ENCODE measurements around the gene STXBP1. TPM values are rescaled to one million over a fixed set of nuclear protein-coding genes. Genes with fewer than 3 reads are reported as not detected.
"Not testable (repeated sequence)": the region's sequence is repeated elsewhere in the genome, so short reads cannot be mapped to it uniquely, and the experiment has no call there.

Gene STXBP1
- total RNA-seq, 1 donor from 2014 or later = 15.2 TPM

DNA sequence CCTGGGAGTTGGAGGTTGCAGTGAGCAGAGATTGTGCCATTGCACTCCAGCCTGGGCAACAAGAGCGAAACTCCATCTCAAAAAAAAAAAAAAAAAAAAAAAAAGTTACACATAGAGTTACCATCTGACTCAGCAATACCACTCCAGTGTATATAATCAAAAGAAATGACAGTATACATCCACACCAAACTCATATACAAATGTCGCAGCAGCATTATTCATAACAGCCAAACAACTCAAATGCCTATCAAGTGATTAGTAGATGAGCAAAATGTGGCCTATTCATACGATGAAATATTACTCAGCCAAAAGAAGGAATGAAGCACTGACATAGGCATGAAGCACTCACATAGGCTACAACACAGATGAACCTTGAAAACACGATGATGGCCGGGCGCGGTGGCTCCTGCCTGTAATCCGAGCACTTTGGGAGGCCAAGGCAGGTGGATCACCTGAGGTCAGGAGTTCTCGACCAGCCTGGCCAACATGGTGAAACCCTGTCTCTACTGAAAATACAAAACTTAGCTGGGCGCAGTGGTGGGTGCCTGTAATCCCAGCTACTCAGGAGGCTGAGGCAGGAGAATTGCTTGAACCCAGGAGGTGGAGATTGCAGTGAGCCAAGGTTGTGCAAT, 9.4 kb downstream of the STXBP1 start:
- not testable (repeated sequence) for DNase-seq

DNA sequence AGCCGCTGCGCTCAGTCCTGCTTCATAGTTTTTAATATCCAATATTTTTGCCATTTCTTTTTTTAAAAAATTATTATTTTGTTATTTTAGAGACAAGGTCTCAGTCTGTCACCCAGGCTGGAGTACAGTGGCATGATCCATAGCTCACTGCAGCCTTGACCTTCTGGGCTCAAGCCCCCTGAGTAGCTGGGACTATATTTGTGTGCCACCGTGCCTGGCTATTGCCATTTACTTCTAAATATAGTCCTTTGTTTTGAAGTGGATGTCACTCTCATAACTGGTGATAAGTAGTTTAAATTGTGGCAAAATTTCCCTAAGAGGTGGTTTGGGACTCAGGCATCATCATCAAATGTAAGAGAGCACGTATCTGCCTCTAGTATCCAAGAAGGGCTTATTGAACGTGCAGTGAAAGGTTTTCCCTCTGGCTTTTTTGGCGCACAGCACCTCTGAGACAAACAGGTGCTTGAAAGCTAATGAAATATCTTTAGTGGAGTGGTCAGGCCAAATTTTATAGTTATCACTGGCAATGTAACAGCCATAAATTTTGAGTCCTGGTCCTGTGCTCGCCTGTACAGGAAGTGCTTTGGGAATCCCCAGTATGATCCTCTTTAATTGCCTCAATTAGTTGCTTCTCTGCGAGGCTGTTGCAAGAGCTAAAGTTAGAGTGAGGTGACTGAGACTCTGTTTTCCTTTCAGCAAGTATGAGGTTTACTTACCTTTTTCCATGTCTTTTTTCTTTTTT, 14.8 kb downstream of the STXBP1 start:
- DNase-seq = no peak

DNA sequence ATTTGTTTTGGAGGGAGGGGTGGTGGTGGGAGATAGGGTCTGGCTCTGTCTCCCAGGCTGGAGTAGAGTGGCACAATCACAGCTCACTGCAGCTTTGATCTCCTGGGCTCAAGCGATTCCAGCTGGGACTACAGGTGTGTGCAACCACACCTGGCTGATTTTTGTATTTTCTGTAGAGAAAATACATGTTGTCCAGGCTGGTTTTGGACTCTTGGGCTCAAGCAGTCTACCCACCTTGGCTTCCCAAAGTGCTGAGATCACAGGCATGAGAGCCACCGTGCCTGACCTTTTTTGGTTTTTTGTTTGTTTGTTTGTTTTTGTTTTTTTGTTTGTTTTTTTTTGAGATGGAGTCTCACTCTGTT, 15.4 kb downstream of the STXBP1 start:
- no peak for DNase-seq

DNA sequence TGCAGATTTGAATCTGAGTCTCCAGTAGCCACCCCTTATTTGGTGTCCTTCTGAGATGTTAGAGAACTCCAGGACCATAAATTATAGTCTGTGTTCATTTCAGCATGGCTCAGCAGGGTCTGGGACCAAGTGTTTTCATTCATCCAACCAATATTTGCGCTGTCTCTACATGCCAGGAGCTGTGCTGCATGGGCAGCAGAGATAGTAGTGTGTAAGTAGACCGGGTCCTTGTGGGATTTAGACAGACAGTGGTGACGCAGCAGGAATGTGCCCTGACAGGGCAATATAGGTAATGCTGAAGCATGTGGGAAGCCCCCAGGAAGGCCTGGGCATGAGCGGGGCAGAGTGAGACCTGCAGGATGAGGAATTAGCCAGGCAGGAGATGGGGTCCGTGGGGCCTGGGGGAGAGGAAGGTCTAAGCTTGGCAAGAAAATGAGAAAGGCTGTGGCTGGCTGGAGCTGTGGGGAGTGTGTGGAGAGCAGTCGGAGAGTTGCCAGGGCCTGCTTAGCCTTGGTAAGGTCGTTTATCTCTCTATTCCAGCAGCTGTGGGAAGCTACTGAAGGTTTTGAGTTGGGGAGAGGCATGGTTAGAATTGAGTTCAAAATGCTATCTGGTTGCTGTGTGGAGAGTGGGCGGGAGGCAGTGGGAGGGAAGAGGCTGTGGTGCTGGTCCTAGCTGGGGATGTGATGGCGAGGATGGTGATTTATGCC, 16.8 kb downstream of the STXBP1 start:
- no peak for DNase-seq

DNA sequence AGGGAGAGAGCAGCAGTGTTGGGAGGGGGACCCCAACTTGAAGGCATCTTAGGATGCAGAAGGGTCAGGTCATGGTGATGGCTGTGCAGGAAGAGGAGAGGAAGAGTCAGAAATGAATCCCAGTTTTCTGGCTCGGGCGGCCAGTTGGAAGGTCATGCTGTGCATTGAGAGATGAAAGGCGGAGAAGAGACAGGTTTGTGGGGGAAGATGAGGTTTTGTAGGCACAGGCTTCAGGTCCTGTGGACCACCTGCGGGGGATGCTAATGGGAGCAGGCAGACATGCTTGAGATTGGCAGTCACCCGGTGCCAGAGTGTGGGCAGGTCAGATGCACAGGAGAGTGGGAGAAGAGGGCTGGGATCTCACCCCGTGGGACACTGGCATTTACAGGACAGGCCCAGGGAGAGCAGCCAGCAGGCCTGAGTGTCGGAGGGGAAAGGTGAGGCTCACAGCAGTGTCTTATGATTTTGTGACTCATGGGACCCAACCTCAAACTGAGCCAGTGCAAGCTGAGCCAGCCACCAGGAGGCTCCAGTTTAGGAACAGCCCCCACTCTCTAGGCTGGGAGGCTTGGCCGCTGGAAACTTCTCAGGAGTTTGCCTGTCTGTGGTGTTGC, 17.5 kb downstream of the STXBP1 start:
- no peak for DNase-seq

DNA sequence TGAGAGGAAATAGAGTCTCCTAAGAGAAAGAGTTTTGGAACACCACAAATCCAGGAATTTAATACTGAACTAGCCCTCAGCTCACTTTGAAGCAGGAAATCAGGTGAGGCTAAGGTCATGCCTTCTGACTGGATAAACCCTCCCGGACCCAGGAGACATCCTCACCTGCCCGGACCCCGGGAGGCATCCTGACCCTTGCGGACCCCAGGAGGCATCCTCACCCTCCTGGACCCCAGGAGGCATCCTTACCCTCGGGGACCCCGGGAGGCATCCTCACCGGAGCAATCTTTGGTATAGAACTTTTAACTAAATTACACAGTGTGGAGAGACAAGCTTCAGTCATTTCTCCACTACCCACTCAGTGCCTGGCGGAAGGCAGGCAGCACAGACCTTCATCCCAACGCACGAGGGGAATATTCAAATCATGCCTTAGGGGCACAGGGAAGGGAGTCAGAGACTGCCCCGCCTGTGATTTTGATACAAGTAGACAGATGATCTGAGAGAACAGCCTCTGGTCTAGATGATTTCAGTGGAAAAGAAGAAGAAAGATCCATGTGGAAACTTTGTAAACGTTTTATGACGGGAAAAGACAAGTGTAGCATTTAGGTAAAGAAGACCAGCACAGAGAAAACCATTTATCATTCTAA, 21.3 kb downstream of the STXBP1 start:
- DNase-seq = no peak

DNA sequence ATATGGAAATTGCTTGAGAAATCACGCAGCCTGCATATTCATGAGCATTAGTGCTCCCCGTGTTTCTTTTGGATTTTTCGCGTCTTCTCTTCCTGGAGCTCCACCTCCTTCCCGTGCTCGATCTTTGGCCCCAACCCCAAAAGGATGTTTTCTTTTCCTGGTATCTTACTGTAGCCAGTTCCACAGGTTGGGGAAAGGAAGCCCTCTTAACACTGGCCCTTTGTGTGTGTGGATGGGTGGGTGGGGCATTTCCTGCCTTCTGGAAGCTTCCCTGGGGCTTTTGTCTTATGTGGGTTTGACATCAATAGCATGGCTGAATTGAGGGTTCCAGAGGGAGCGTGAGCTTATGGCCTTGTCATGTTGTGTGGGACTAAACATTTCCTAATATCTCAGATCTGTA, 21.9 kb downstream of the STXBP1 start:
- DNase-seq = no peak

DNA sequence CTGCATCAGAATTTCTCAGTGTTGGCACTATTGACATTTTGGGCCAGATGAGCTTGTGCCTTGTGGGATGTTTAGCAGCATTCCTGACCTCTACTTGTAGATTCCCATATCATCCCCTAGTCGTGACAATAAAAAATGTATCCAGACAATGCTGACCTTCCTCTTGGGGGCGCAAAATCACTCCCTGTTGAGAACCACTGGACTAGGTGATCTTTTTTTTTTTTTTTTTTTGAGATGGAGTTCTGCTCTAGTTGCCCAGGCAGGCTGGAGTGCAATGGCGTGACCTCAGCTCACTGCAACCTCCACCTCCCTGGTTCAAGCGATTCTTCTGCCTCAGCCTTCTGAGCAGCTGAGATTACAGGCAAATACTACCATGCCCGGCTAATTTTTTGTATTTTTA, 22.6 kb downstream of the STXBP1 start:
- DNase-seq = no peak

DNA sequence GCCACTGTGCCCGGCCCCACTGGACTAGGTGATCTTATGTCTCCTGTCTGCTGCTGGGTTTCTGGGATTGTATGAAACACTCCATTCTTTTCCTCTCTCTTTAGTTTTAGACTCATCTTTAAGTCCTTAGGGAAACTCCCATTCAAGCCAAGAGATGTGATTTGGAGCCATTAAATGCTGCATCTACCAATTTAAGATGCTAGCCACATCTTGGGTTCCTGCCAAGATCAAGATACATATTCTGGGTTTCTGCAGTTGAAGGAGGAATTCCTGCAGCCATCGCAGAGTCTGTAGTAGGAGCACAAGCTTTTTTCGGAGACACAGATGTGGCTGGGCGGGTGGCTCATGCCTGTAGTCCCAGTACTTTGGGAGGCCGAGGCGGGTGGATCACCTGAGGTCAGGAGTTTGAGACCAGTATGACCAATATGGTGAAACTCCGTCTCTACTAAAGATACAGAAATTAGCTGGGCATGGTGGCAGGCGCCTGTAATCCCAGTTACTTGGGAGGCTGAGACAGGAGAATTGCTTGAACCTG, 23.2 kb downstream of the STXBP1 start:
- DNase-seq = no peak

DNA sequence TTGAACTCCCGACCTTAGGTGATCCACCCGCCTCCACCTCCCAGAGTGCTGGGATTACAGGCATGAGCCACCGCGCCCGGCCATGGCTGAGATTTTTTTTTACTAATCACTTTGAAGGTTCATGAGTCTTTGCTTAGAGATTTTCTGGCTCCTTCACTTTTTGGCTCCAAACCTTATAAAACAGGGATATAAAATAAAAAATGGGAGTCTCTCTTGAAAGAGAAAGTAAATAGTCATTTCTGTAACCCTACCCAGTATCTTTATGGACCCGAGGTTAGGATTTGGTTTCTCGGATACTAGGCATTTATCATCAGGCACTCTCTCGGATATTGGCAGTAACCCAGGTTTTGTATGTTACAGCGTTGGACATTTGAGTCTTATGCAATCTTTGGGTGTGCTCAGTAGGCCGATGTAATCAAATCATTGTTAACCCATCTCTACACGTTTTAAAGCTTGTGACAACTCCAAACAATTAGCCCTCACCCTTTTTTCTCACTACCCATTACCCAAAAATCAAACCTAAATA, 25.3 kb downstream of the STXBP1 start:
- DNase-seq = peak; percentile 74

DNA sequence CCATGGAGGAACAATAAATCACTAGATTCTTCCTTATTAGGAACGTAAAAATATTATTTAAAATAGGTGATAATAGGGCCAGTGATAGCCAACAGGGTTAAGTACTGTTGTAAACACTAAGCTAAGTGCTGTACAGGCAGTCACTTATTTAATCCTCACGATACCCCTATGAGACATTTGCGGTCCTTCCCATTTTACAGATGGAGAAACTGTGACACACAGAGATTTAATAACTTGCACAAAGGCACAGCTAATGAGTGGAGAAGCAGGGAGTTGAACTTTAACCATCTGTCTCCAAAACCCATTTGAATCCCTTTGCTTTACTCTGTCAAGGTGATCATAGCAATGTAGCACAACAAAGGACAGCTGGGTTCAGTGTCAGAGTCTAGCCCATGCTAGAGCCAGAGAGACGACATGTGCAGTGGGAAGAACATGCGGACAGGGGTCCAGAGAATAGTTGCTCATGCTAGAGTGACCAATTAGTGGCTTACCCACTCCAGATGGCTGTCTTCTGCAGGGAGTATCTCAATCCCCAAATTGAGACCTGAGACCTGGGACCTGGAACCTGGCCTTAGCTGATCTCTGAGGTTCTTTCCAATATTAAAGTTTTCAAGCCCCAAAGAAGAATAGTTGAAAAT, 28.9 kb downstream of the STXBP1 start:
- DNase-seq = no peak

DNA sequence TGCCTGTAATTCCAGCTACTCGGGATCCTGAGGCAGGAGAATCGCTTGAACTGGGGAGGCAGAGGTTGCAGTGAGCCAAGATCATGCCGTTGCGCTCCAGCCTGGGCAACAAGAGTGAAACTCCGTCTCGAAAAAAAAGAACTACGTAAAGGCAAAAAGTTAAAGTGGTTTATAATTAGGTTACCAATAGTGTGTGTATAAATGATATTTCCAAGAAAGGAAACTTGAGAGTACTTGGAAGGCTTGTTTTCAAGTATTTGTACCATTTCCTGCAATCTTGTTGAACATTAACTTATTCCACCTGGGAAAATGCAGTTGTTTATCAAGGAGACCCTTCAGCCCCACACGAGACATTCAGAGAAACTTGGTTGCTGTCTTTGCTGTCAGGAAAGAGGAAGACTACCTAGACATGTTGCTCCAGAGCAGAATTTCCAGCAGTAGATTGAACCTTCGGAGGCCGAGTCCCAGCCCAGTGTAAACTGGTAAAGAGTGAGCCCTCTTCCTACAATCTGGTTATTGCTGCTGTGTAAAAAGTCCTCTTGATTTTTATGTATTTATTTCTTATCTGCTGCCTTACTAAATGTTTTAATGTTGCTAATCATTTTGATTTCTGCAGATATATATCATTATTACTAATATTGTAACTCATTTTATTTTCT, 30.1 kb downstream of the STXBP1 start:
- no peak for DNase-seq

DNA sequence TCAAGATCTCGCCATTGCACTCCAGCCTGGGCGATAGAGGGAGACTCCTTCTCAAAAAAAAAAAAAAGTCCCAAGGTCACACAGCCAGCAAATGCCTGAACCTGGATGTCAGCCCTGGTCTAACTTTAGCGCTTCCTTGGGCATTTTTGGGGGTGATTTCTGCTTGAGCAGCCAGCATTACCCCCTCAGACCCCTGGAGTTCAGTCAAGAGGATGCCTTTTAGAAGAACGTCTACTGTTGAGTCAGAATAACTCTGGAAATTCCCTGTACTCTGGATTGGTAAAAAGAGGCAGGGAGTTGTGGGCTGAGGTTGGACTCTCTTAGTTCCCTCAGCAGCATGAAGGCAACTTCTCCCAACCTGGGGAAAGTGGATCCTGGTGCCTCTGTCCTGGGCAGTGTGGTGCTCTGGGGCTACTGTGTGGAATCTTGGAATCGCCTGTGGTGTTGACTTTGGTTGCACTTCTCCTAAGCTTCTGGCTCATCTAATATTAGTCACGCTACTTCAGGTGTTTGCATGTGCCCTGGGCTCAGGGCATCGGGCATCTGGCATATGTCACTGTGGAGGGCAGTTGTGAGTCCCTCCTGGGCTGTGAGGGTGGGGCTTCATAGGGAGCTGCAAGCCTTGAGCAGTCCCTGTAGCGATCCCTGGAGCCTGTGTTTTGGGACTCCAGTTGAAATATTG, 32.2 kb downstream of the STXBP1 start:
- DNase-seq = no peak

DNA sequence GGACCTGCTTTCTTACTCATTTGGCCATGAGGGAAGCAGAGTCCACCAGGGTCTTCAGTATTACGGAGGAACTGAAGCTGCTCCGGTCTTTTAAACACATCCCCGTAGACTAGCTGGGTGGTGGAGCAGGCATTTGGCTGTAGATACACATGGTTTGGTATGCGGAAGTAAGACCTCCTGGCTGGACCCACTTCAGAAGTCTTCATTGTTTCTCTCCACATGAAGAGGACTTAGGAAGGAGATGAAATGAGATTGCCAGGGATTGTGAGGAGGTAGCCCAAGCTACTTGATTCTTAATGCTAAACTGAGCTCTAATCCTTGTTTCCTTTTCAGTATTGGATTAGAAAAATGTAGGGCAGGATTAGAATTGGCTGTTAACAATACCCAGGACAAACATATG, 32.9 kb downstream of the STXBP1 start:
- no peak for DNase-seq

DNA sequence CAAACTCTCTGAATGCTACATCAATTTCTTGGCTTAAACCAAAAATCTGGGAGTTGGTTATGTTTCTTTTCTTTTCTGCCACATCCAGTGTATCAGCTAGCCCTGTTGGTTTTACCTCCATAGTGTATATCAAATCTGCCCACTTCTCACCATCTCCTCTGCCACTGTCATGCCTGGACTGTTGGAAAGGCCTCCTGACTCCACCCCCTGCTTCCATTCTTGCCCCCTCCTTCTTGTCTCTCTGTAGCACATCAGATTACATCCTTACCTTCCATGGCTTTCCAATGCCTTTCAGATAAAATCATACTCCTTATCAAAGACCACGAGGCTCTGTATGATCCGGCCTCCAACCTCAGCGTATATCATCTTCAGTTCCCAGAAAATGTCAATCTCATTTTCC, 35.4 kb downstream of the STXBP1 start:
- DNase-seq = no peak

DNA sequence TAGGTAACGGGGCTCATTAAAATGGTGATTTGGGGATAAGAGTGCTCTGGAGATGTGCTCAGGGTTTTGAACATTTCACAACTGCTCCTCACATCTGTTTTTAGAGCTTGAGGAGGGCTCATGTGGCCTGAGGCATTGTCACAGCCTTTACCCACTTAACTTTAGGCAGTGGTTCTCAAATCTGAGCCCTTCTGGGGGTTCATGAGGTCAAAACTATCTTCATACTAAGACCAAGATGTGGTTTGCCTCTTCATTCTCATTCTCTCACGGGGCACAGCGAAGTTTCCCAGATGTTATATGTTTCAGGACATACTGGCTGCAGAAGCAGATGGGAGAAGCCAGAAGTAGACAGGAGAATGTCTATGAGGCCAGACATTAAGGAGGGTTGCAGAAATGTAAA, 38.4 kb downstream of the STXBP1 start:
- DNase-seq = no peak

DNA sequence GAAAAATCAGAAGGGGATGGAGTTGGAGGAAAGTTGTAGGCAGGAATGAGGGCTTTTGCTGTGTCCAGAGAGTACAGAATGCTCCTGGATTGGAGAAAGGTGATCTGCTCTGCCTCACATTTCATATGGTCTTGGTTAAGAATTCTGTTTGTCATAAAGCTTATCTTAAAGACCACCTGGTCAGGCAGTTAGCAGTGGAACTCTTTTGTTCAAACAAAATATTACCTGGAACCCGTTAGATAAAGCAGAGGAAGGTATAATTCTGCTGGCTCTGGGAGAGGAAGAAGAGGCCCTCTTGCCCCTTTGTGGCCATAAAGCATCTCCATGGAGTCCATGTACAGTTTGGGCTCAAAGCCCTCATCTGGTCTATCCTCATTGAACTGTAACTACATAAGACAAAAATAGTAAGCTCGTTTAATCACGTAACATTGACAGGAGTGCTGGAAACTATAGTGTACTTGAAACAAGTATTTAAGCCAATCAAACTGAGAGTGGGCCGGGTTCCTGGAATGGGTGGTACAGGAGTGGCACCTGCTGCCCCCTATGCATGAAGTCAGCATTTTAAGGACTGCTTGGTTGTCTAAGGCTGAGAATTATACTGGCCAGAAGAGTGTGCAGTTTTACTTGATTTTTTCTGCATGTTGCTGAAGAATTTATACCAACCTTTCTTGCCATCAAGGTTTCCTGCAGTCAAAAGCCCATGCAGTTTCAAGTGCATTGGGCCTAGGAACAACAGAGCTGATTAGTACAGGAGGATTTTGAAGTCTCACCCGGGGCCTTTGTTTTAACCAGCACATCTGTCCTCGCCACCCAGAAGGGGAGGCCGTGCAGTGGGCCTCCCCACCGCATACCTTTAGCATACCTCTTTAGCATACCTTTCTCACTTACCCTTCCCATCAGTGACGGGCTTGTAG, 39.9 kb downstream of the STXBP1 start:
- DNase-seq = no peak

DNA sequence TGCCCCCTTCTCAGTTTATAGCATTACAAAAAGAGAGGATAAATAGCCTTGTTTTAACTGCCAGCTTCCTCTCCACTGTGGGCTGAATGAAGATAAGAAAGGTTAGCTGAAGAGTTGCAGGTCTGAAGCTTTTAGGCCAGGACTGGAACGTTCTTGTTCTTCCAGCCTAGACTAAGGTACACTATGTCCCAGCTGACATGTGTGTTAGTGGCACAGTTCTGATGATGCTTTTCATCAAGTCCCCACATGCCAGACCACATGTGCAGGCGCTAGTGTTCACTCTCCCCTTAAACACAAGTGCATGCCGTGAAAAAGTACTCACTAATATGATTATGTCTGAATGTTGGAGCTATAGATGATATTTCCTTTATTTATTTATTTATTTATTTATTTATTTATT, 40.7 kb downstream of the STXBP1 start:
- no peak for DNase-seq

DNA sequence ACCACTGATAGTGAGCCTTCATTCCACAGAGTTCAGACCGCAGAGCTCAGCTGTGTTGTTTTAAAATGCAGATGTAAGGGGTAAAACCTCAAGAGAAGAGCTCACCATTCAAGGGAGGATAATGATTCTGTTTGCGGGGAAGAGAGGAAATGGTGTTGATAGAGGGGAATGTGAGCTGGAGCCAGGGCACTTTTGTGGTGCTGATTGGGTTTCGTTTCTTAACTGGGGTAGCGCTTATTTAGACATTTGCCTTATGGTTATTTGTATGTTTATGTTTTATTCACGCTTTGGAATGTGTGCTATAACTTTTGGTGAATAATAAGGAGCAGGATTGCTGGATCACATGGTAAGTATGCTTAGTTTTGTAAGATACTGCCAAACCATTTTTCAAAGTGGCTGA, 42.5 kb downstream of the STXBP1 start:
- no peak for DNase-seq

Data from skin of body (tissue), 2 donors.